Fibroblast of lung (primary cell): ENCODE data around the gene NEMF. TPM values are rescaled to one million over a fixed set of nuclear protein-coding genes. Genes with fewer than 3 reads are reported as not detected.
"Not testable (repeated sequence)": the region's sequence is repeated elsewhere in the genome, so short reads cannot be mapped to it uniquely, and the experiment has no call there.

Experiments used
- DNase-seq, 2 donors: peaks; one replicate each; pipeline versions ENCODE4 v3.0.0 to v3.0.0-alpha.2; 2010; ENCODE audit warnings: low read depth in 2 of 2
- H2AFZ ChIP-seq: 2 replicates; pipeline ENCODE4 v1.5.1; 2012; ENCODE audit warnings: low read length, control low read depth, inconsistent platforms
- H3K27ac ChIP-seq: 2 replicates; pipeline ENCODE4 v1.5.1; 2011; ENCODE audit warnings: low read length, control low read depth; ENCODE audit not compliant: insufficient read depth
- H3K27me3 ChIP-seq: 2 replicates; pipeline ENCODE4 v1.5.1; 2011; ENCODE audit warnings: mild to moderate bottlenecking, low read length; ENCODE audit not compliant: control insufficient read depth, insufficient read depth
- H3K36me3 ChIP-seq: 2 replicates; pipeline ENCODE4 v1.5.1; 2011; ENCODE audit warnings: low read length; ENCODE audit not compliant: control insufficient read depth, insufficient read depth
- H3K4me1 ChIP-seq: 2 replicates; pipeline ENCODE4 v1.5.1; 2011; ENCODE audit warnings: low read length; ENCODE audit not compliant: control insufficient read depth, insufficient read depth; ENCODE audit errors: extremely low read depth
- H3K4me2 ChIP-seq: 2 replicates; pipeline ENCODE4 v1.5.1; 2011; ENCODE audit warnings: low read length, control low read depth; ENCODE audit not compliant: insufficient read depth; ENCODE audit errors: extremely low read depth
- H3K4me3 ChIP-seq, 4 experiments: fragments of 200-600 bp in 1 of 4; sonication (generic) in 1 of 4; replicated peaks in 1 of 4; 2 replicates each; pipeline ENCODE4 v1.5.1; 2011 to 2016; ENCODE audit warnings: low read length in 4 of 4, low read depth in 3 of 4, mild to moderate bottlenecking in 3 of 4, control low read depth in 2 of 4, inconsistent platforms in 1 of 4, mixed read lengths in 1 of 4; ENCODE audit not compliant: insufficient read depth in 1 of 4; ENCODE audit errors: control extremely low read depth in 1 of 4
- H3K79me2 ChIP-seq: 2 replicates; pipeline ENCODE4 v1.5.1; 2012; ENCODE audit warnings: mild to moderate bottlenecking, low read length, inconsistent platforms; ENCODE audit not compliant: control insufficient read depth, insufficient read depth
- H3K9ac ChIP-seq: 2 replicates; pipeline ENCODE4 v1.5.1; 2011; ENCODE audit warnings: mild to moderate bottlenecking, low read length, control low read depth; ENCODE audit not compliant: insufficient read depth
- H3K9me3 ChIP-seq: 2 replicates; pipeline ENCODE4 v1.5.1; 2012; ENCODE audit warnings: low read depth, low read length; ENCODE audit not compliant: control insufficient read depth, insufficient read depth
- H4K20me1 ChIP-seq: 2 replicates; pipeline ENCODE4 v1.5.1; 2011; ENCODE audit warnings: low read length; ENCODE audit not compliant: control insufficient read depth, insufficient read depth; ENCODE audit errors: extremely low read depth
- EZH2 ChIP-seq: IDR thresholded peaks from 2 replicates; pipeline ENCODE4 v1.5.1; 2012; ENCODE audit warnings: low read length, control low read depth, mild to moderate bottlenecking; ENCODE audit errors: missing control alignments
- polyA plus RNA-seq, 2 donors: library from polyadenylated mRNA; depleted of rRNA in 1 of 2; stranded (reverse) in 1 of 2; unstranded in 1 of 2; fragments of >200 nt; gene quantifications; 2 replicates each; pipeline ENCODE4 v1.2.1, GENCODE V29; 2011 to 2012; ENCODE audit warnings: missing spikeins in 1 of 2
- total RNA-seq: library from RNA; depleted of rRNA; stranded (reverse); fragments of >200 nt; gene quantifications from 2 replicates; pipeline ENCODE4 v1.2.1, GENCODE V29; 2014
- TF ChIP-seq, protein P1 (sequence below), 2 donors: IDR thresholded peaks in 1 of 2; conservative IDR thresholded peaks in 1 of 2; 1 replicate in 1 of 2; 2 replicates in 1 of 2; pipeline ENCODE4 v1.5.1; 2011 to 2012; ENCODE audit warnings: low read length in 2 of 2, control low read depth in 1 of 2, inconsistent platforms in 1 of 2, low read depth in 1 of 2, mild to moderate bottlenecking in 1 of 2

NEMF gene
- total and polyA plus RNA-seq, 2 donors (not counting 1 experiment from before 2014, with no cell fraction given): 39.5 to 68.9 TPM

DNA sequence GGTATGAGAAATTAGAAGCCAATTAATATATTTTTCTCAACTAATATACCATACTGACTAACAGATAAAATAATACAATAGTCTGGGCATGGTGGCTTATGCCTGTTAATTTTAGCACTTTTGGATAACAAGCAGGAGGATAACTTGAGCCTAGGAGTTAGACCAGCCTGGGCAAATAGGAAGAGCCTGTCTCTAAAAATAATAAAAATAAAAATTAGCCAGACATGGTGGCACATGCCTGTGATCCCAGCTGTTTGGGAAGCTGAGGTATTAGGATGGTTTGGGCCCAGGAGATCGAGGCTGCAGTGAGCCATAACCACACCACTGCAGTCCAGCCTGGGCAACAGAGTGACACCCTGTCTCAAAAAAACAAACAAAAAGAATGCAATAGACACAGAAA is 60.0 kb downstream of the NEMF start:
- Histone ChIP-seq H3K4me3 (no peak overlapping the region), H3K9ac (no peak overlapping the region), H4K20me1 (no peaks in the 10 kb centered on the region), H3K27ac (no peak overlapping the region), H3K4me2 (no peak overlapping the region), H2AFZ (no peak overlapping the region), H3K9me3 (no peaks in the 10 kb centered on the region), H3K36me3 (peaks cover 11% of the 10 kb centered on the region), H3K79me2 (no peaks in the 10 kb centered on the region), H3K4me1 (no peaks in the 10 kb centered on the region), H3K27me3 (no peaks in the 10 kb centered on the region)
- DNase-seq: no peak
- TF ChIP-seq EZH2: no peak
- TF ChIP-seq, protein P1, sequence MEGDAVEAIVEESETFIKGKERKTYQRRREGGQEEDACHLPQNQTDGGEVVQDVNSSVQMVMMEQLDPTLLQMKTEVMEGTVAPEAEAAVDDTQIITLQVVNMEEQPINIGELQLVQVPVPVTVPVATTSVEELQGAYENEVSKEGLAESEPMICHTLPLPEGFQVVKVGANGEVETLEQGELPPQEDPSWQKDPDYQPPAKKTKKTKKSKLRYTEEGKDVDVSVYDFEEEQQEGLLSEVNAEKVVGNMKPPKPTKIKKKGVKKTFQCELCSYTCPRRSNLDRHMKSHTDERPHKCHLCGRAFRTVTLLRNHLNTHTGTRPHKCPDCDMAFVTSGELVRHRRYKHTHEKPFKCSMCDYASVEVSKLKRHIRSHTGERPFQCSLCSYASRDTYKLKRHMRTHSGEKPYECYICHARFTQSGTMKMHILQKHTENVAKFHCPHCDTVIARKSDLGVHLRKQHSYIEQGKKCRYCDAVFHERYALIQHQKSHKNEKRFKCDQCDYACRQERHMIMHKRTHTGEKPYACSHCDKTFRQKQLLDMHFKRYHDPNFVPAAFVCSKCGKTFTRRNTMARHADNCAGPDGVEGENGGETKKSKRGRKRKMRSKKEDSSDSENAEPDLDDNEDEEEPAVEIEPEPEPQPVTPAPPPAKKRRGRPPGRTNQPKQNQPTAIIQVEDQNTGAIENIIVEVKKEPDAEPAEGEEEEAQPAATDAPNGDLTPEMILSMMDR (conservative IDR thresholded peaks at IDR 0.05 in 1 of 2, IDR thresholded peaks at IDR 0.05 in 1 of 2; ENCODE audit: low read depth in 1 of 2, low read length in 2 of 2): no peak

DNA sequence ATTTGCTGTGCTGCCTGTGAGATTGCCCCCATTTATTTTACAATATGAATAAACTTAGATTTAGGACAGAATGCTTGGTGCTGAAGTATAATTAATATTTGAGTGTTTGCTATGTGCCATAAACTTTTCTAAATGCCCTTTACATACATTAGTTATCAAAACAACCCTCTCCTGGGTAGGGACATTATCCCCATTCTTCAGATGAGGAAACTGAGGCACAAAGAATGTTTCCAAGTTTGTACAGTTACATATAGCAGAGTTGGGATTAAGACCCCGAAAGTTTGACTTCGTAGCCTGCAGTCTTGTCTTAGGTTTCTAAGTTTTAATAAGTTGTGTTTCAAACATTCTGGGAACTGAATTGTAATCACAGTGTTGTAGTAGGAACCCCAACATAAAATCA is 66.3 kb downstream of the NEMF start:
- no peaks in the 10 kb centered on the region for H4K20me1 ChIP-seq
- no peak overlapping the region for H3K4me3 ChIP-seq
- no peaks in the 10 kb centered on the region for H3K79me2 ChIP-seq
- no peak overlapping the region for H3K27ac ChIP-seq
- H3K4me2 ChIP-seq: no peak overlapping the region
- TF ChIP-seq, protein P1 (conservative IDR thresholded peaks at IDR 0.05 in 1 of 2, IDR thresholded peaks at IDR 0.05 in 1 of 2; ENCODE audit: low read depth in 1 of 2, low read length in 2 of 2): no peak
- no peak for TF ChIP-seq EZH2
- H3K4me1 ChIP-seq: no peaks in the 10 kb centered on the region
- no peak overlapping the region for H2AFZ ChIP-seq
- peaks cover 14% of the 10 kb centered on the region for H3K36me3 ChIP-seq
- H3K27me3 ChIP-seq: no peaks in the 10 kb centered on the region
- no peaks in the 10 kb centered on the region for H3K9me3 ChIP-seq
- H3K9ac ChIP-seq: no peak overlapping the region
- no peak for DNase-seq

DNA sequence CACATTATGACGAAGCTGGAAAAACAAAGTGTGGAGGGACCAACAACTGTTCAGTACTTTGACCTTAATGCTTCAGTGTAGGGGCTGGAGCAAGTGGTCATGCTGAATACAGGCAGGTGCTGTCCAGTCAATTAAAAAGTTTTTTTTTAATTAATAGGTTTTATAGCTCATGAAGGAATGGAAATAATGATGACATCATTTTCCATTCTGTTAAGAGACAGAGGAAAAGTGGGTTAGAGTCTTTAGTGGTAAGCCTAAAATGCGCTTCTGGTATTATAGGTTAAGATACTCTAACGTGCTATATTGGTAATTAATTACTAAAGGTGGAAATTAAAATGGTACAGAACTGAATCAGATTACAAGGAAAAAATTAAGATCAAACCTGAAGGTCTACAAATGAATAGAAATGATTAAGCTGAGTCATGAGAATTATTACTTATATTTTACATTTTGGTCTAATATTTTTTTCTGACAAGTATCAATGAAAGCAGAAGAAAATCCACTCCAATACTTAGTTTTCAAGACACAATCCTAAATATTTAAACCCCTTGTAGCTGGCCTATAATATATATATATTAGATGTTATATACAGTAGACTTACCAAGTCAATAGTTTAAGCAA is 69.1 kb downstream of the NEMF start:
- Histone ChIP-seq H3K4me3 (no peak overlapping the region), H3K36me3 (peaks cover 5% of the 10 kb centered on the region), H3K27ac (no peak overlapping the region), H3K79me2 (no peaks in the 10 kb centered on the region), H3K9me3 (no peaks in the 10 kb centered on the region), H3K9ac (no peak overlapping the region), H4K20me1 (no peaks in the 10 kb centered on the region), H3K4me1 (no peaks in the 10 kb centered on the region), H2AFZ (no peak overlapping the region), H3K27me3 (no peaks in the 10 kb centered on the region), H3K4me2 (no peak overlapping the region)
- TF ChIP-seq, protein P1 (conservative IDR thresholded peaks at IDR 0.05 in 1 of 2, IDR thresholded peaks at IDR 0.05 in 1 of 2; ENCODE audit: low read depth in 1 of 2, low read length in 2 of 2): no peak
- no peak for TF ChIP-seq EZH2
- DNase-seq: no peak

DNA sequence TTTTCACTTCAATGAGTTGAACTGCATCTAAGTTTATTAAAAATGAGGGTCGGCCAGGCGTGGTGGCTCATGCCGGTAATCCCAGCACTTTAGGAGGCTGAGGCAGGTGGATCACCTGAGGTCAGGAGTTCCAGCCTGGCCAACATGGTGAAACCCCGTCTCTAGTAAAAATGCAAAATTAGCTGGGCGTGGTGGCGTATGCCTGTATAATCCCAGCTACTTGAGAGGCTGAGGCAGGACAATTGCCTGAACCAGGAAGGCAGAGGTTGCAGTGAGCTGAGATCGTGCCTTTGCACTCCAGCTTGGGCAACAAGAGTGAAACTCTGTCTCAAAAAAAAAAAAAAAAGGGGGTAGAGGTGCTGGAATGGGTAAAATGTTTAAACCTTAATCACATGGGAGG is 71.5 kb downstream of the NEMF start:
- H3K4me1 ChIP-seq, H3K9ac ChIP-seq, H4K20me1 ChIP-seq, H2AFZ ChIP-seq, H3K27ac ChIP-seq, H3K36me3 ChIP-seq, H3K27me3 ChIP-seq, H3K4me2 ChIP-seq, H3K4me3 ChIP-seq, H3K79me2 ChIP-seq, H3K9me3 ChIP-seq, DNase-seq: not testable (repeated sequence)
